Esophagus squamous epithelium (tissue), 4 donors: Measurements from ENCODE around the gene SPTLC3.

Experiments
- CTCF ChIP-seq, 6 experiments: fragments of 450-650 bp in 4 of 6; fragments of 200-600 bp in 2 of 6; sonication (generic) in 2 of 6; IDR thresholded peaks; one replicate each; pipeline ENCODE4 v1.5.1; 2016 to 2019; ENCODE audit warnings: antibody characterized with exemption in 6 of 6, mild to moderate bottlenecking in 4 of 6, moderate library complexity in 4 of 6
- POLR2A ChIP-seq, 4 donors: fragments of 450-650 bp; IDR thresholded peaks; one replicate each; pipeline ENCODE4 v1.6.1; 2017; ENCODE audit warnings: antibody characterized with exemption in 4 of 4, mild to moderate bottlenecking in 4 of 4, moderate library complexity in 3 of 4

- no peak for TF ChIP-seq POLR2A (IDR thresholded peaks at IDR 0.05)
- no peak for TF ChIP-seq CTCF (IDR thresholded peaks at IDR 0.05)
Observed at GRCh38 chr20:13207016-13207415, 198.2 kb downstream of the SPTLC3 start.
